ENCODE measurements around the gene RASA4.
"Not testable (repeated sequence)": the region's sequence is repeated elsewhere in the genome, so short reads cannot be mapped to it uniquely, and the experiment has no call there.

Gene RASA4

GRCh38 chr7:102604431-102605145 lies 12.0 kb downstream of the RASA4 start:
- not testable (repeated sequence) for DNase-seq

DNA sequence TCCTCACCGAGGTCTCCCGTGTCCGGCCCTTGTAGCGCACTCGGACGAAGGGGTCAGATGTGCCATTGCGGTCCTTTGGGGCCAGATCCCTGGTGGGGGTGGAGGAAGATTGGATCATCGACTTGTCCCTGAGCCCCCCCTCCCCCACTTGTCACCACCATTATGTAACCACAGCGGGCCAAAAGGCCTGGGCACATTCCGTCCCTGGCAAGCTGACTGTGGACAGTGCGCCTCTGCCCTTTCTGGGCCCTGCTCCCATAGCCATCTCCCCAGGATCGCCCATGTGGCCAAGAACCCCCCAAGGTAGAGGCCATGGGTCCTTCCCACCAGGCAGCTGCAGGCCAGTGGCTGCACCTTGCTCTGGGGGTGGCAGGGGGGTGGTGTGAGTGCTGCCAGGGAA lies 14.2 kb downstream of the RASA4 start:
- DNase-seq = not testable (repeated sequence)

DNA sequence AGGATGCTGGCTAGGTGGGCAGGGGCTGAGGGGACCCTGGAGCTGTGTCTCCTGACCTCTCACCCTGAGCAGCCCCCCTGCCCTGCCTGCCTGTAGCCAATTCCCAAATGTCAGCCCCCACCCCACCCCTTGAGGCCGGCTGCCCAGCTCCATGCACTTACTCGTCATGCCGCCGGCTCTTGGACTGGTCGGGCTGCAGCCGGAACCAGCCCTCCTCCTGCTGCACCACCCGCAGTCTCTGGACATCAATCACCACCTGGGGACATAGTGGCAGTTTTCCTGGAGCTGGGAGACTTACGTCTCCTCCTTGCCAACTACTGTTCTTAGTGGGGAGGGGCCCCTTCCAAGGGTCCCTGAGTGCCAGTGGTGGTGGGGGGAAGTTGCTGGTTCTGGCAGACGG lies 16.9 kb downstream of the RASA4 start:
- DNase-seq = not testable (repeated sequence)

DNA sequence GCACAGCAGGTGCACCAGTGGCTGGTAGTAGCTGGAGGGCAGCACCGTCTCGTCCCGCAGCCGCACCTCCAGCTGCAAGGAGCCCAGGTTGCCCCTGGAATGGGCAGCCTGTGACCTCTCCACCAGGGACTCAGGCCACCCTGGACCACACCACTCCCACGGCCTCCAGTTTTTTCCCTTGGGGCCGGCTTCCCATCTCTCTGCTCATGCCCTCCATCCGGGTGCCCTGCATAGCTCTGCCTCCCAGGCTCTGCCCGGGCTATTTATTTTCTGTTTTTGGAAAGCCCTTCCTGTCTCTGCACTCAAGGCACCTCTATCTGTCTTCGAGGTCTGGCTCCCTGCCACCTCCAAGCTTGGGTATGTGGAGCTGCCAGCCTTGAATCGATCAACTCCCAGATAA lies 20.5 kb downstream of the RASA4 start:
- DNase-seq = not testable (repeated sequence)

DNA sequence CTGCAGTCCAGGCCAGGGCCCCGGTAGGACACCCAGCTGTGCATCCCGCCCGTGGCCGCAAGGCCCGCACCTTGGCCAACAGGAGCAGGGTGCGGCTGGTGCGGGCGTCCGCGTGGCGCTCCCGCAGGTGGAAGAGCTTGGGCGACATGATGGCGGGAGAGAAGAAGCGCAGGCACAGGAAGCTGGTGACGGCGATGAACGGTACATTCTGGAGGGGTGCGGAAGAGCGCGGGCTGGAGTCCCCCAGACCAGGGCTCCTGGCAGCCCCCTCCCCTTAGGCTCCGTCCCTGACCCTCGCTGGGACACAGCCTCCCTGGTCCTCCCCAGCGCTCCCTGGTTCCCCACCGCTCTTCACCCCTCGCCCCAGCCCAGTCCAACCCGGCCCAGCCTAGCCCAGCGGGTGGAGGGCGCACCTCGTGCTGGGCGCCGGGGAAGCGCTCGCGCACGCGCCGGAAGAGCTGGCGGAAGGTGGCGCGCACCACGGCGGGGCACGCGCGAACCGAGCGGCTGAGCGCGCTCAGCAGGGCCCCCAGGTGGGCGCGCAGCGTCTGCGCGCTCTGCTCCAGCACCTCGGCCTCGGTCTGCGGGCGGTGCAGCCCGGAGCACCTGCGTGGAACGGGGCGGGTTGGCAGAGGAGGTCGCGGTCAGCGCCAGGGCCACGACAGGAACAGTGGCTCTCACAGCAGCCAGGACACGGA lies 22.8 kb downstream of the RASA4 start:
- DNase-seq = not testable (repeated sequence)

DNA sequence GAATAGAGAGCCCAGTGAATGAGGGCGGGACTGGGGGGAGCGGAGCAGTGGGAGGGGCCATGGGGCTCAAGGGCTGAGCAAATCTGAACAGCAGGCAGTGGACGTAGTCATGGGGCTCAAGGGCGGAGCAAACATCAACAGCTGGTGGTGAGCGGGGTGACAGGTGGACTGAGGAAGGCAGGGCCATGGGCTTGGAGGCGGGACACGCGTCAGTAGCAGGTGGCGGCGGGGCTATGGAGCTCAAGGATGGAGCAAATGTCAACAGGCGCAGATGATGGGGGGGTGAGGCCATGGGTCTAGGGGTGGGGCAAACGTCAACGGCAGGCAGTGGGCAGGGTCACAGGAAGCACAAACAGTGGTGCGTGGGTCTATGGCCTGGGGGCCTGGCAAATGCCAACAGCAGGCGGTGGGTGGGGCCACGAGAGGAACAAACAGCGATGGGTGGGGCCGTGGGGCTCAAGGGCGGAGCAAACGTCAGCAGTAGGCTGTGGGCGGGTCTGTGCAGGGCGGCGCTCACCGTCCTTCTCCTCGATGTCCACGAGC lies 24.0 kb downstream of the RASA4 start:
- peak in 1 of 2 experiments; percentile 32 for DNase-seq

DNA sequence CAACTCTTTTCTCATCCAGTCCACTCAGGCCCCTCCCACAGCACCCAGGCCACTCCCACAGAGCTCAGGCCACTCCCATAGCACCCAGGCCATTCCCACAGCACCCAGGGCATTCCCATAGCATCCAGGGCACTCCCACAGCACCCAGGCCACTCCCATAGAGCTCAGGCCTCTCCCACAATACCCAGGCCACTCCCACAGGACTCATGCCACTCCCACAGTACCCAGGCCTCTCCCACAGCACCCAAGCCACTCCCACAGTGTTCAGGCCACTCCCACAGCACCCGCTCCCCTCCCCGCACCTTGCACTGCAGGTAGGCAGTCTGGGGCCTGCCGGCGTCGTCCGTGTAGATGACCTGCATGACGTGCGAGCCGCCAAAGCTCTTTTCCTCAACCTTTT lies 26.7 kb downstream of the RASA4 start:
- DNase-seq = not testable (repeated sequence)

- DNase-seq = not testable (repeated sequence)
These were observed 33.1 kb downstream of the RASA4 start for GRCh38 chr7:102583495-102583894.

DNA sequence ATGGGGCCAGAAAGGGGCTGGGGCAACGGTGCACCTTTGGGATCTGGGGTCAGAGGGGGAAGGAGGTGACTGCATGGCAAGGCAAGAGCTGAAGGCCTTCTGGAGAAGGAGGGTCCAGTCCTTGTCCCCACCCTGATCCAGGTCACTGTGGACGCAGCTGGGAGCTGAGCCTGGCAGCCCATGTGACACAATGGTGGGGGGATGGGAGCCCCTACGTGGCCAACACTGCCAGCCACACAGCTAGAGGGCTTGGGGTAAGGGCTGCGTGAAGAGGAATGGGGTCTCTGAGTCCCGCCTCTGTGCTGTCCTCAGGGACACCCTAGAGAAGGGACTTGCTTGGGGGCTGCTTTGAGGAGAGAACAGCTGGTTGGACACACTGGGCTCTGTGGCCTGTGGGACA lies 34.8 kb downstream of the RASA4 start:
- DNase-seq = not testable (repeated sequence)

DNA sequence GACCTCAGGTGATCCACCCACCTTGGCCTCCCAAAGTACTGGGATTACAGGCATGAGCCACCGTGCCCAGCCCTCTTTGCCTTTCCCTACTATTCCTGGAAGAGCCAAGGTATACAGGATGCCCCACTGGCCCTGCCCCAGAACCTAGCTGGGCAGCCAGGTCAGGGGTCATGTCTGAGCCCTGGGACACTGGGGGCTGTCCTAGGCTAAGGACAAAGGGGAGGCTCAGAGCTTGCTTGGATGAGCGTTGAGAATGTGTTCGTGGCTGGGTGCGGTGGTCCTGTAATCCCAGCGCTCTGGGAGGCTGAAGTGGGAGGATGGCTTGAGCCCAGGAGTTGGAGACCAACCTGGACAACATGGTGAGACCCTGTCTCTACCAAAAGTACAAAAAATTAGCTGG lies 38.1 kb downstream of the RASA4 start:
- DNase-seq = not testable (repeated sequence)

- not testable (repeated sequence) for DNase-seq
These were observed 39.0 kb downstream of the RASA4 start for GRCh38 chr7:102577315-102578240.

DNA sequence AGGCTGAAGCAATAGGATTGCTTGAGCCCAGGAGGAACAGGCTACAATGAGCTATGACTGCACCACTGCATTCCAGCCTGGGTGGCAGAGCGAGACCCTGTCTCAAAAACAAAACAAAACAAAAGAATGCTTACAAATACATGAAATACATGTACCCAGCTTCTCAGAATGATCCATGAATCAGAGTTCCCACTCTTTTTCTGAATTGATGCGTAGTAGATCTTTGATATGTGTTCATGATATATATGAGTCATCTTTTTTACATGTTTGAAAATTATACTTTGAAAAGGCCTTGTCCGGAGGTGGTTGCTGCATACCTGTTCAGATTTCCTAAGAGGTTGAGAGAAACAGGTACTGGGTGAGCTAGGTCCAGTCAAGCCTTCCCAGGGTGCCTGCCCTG lies 40.2 kb downstream of the RASA4 start:
- DNase-seq = not testable (repeated sequence)

DNA sequence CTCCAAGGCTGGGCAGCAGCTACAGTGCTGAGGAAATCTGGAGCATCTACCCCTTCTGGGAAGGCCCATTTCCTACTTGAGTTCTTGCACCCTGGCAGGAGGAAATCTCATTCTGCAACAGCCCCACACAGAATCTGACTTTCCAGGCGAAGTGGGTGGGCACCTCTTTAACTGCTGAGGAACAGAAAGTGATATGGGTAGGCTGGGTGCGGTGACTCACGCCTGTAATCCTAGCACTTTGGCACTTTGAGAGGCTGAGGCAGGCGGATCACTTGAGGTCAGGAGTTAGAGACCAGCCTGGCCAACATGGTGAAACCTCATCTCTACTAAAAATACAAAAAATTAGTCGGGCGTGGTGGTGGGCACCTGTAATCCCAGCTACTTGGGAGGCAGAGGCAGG lies 41.9 kb downstream of the RASA4 start:
- DNase-seq = not testable (repeated sequence)

DNA sequence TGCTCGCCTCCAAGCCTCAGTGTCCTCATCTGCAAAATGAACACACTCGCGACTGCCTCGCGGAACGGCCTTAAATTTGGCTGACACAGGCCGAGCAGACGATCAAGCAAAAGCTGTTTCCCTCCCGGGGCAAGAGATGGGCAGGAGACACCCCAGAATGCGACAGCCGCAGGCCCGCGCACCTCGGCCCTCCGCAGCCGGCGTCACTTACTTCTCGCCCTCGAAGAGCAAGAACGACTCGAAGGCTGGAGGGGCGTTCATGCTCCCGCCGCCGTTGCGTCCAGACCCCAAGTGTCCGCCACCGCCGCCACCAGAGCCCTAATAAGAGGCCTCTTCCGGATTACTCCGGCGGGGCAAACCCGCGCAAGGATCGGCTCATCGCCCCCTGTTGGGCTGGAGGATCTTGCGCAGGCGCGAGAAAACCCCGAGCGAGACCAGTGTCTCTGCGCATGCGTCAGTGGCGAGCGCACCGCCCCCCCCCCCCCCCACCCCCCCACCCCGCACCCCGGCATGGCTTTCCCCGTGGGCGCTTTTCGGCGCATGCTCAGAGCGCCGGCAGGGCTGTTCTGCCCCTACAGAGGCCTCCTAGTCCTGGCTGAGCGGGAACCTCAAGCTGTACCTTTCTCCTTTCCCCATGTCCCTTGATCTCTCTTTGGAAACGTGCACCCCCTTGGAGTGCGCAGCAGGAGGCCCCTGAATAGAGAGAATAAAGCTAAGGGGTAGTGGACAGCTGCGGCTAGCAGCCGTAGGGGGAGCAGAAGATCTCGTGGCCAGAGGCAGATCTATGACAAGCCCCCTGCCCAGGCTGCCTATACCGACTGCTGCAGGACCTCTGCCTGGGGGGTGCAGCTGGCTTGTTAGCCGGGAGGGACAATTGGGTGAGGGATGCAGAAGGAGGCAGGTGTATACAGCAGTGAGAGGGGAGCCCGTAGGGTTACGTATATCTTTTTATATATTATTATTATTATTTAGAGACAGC lies 44.0 kb downstream of the RASA4 start, which contains the start of gene POLR2J3:
TSS of gene POLR2J3 (minus strand) at position 323 of the 979 bp plus-strand sequence. CDS start at position 261, 62 bp downstream.
- peak; percentile 99 for DNase-seq

GRCh38 chr7:102568620-102569019 lies 47.9 kb downstream of the RASA4 start:
- not testable (repeated sequence) for DNase-seq

DNA sequence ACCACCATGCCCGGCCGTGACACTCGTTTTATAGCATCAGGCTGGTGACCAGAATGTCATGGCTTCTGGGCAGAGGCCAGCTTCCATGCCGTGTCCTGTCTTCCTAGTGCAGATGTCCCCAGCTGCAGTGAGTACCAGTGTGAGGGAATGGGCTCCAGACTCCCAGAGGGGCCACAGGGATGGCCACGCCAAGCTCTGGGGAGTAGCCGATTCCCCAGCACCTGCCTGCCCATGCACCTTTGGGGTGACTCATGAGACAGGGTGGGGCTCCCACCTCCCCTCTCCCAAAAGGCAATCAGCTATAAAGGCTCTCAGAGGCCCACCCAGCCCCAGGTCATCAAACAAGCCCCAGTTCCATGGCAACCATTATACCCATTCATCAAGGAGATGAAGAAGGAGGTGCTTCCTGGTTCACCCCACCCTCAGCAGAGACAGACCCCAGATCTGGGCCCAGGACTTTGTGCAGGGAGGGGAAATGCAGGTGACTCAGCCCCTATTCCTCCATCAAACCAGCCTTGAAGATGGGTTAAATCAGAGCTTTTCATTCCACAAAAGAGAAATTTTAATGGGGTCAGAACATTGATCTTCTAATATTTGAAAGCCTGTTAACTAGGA lies 65.6 kb downstream of the RASA4 start, which contains the start of gene SPDYE2:
TSS of gene SPDYE2 (plus strand) at position 419 of the 615 bp plus-strand sequence. CDS start 2,030 bp downstream, outside the sequence.
- not testable (repeated sequence) for DNase-seq

DNA sequence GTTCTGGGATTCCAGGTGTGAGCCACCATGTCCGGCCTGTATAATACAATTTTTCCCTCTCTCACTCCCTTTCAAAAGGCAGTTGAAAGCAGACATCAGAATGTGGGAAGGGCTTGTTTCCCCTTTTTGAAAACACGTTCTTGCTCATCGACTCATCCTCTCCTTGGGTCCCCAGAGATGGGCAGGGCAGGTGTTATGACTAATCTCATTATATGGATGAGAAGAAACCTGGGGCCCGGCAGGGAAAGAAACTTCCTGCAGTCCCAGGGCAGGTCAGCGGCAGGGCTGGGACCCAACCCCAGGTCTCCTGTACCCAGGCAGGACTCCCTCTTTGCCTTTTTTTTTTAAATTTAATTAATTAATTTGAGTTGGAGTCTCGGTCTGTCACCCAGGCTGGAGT lies 70.2 kb downstream of the RASA4 start:
- DNase-seq = not testable (repeated sequence)

- DNase-seq = not testable (repeated sequence)
These were observed 71.3 kb downstream of the RASA4 start for GRCh38 chr7:102545288-102545687.

- not testable (repeated sequence) for DNase-seq
These were observed 72.2 kb downstream of the RASA4 start for GRCh38 chr7:102544372-102544771.

DNA sequence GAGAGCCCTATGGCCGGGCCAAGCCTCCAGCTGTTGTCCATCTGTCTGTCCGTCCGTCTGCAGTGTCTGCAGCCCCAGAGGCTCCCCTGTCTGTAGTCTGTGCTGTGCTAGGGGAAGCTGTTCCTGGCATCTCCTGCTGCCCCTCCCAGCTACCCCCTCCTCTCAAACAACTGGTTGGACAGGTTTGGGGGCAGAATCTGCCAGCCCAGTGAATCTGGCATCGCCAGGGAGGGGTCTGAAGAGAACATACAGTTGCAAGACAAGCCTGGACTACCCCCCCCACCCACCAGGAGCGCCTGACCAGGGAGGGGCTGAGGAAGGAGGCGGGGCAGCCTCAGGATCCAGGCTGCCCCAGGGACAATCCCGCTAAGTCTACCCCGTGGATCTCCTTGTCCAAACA lies 73.0 kb downstream of the RASA4 start, which contains the start of gene UPK3BL2:
TSS of gene UPK3BL2 (minus strand) at position 101 of the 400 bp plus-strand sequence. CDS start at position 41, 60 bp downstream.
- not testable (repeated sequence) for DNase-seq

GRCh38 chr7:102542771-102543170 lies 73.8 kb downstream of the RASA4 start:
- not testable (repeated sequence) for DNase-seq
